Endothelial cell of umbilical vein (primary cell): ENCODE measurements around the gene CARS1. TPM values are rescaled to one million over a fixed set of nuclear protein-coding genes. Genes with fewer than 3 reads are reported as not detected.

Source experiments
- BruUV-seq: library from RNA; stranded (reverse); fragments of 400-500 nt; replicated peaks from 2 replicates; lab custom pipeline; 2021; lab: Mats Ljungman, UMichigan
- CTCF ChIA-PET: fragments of 300-600, 350-600 bp; sonication (Branson Sonifier 250); formaldehyde crosslinking; loops from one replicate; lab custom pipeline; 2021; ENCODE audit warnings: antibody characterized with exemption, inconsistent platforms; lab: Charles Lee
- POLR2A ChIA-PET: fragments of 300-600, 350-600 bp; sonication (Branson Sonifier 250); formaldehyde crosslinking; loops from one replicate; lab custom pipeline; 2021; ENCODE audit warnings: antibody characterized with exemption, inconsistent platforms; lab: Charles Lee
- DNase-seq: peaks from one replicate; pipeline ENCODE4 v3.0.0-alpha.2; 2011; ENCODE audit warnings: low read depth, low spot score
- FAIRE-seq: peaks from 2 replicates; lab custom pipeline; 2011; peaks lifted over from hg19 to GRCh38; lab: Jason Lieb, UNC
- H2AFZ ChIP-seq: 2 replicates; pipeline ENCODE4 v1.6.0; 2012; ENCODE audit warnings: low read depth, low read length, control low read depth, inconsistent platforms
- H3K27ac ChIP-seq: 2 replicates; pipeline ENCODE4 v1.5.1; 2011; ENCODE audit warnings: low read depth, mild to moderate bottlenecking, control low read depth, low read length, moderate library complexity; ENCODE audit not compliant: insufficient read depth
- H3K27me3 ChIP-seq, 2 experiments: 2 replicates each; pipeline versions ENCODE4 v1.6.0 to v1.6.1; 2011; ENCODE audit warnings: low read length in 2 of 2, mixed read lengths in 1 of 2; ENCODE audit not compliant: control insufficient read depth in 2 of 2, insufficient read depth in 2 of 2
- H3K36me3 ChIP-seq, 2 experiments: 2 replicates in 1 of 2; 3 replicates in 1 of 2; pipeline ENCODE4 v1.5.1; 2011; ENCODE audit warnings: low read length in 2 of 2, mild to moderate bottlenecking in 1 of 2, moderate library complexity in 1 of 2; ENCODE audit not compliant: control insufficient read depth in 2 of 2, insufficient read depth in 2 of 2; ENCODE audit errors: extremely low read depth in 1 of 2
- H3K4me1 ChIP-seq: 3 replicates; pipeline ENCODE4 v1.5.1; 2011; ENCODE audit warnings: mild to moderate bottlenecking, low read length; ENCODE audit not compliant: control insufficient read depth, insufficient read depth; ENCODE audit errors: extremely low read depth
- H3K4me2 ChIP-seq: 2 replicates; pipeline ENCODE4 v1.6.1; 2011; ENCODE audit warnings: low read length, control low read depth, mixed read lengths; ENCODE audit not compliant: insufficient read depth
- H3K4me3 ChIP-seq, 3 experiments: fragments of 200-600 bp in 1 of 3; sonication (generic), shearing (Covaris generic) in 1 of 3; replicated peaks in 1 of 3; 2 replicates each; pipeline ENCODE4 v1.5.1; 2011 to 2016; ENCODE audit warnings: control low read depth in 3 of 3, low read length in 3 of 3, mild to moderate bottlenecking in 2 of 3, inconsistent platforms in 1 of 3, low read depth in 1 of 3, moderate library complexity in 1 of 3; ENCODE audit not compliant: insufficient read depth in 1 of 3
- H3K79me2 ChIP-seq: 2 replicates; pipeline ENCODE4 v1.6.0; 2012; ENCODE audit warnings: low read length, inconsistent platforms; ENCODE audit not compliant: control insufficient read depth, insufficient read depth
- H3K9ac ChIP-seq: replicated peaks from 2 replicates; pipeline ENCODE3; 2011; ENCODE audit warnings: low read length, control low read depth; ENCODE audit not compliant: insufficient read depth; ENCODE audit errors: extremely low read depth
- H3K9me1 ChIP-seq: replicated peaks from 3 replicates; pipeline ENCODE4 v1.6.0; 2011; ENCODE audit warnings: mild to moderate bottlenecking, low read length; ENCODE audit not compliant: control insufficient read depth, insufficient read depth; ENCODE audit errors: extremely low read depth
- H3K9me3 ChIP-seq: replicated peaks from 2 replicates; pipeline ENCODE4 v1.5.1; 2012; ENCODE audit warnings: low read length, inconsistent platforms; ENCODE audit not compliant: control insufficient read depth, insufficient read depth
- H4K20me1 ChIP-seq: replicated peaks from 2 replicates; pipeline ENCODE3; 2011; ENCODE audit warnings: mild to moderate bottlenecking, low read length; ENCODE audit not compliant: control insufficient read depth, insufficient read depth; ENCODE audit errors: extremely low read depth
- CTCF ChIP-seq, 2 donors: IDR thresholded peaks; 1 replicate in 1 of 2; 2 replicates in 1 of 2; pipeline ENCODE4 v1.5.1; 2011; ENCODE audit warnings: low read length in 2 of 2, mild to moderate bottlenecking in 2 of 2, moderate library complexity in 2 of 2, control low read depth in 1 of 2, inconsistent platforms in 1 of 2, low read depth in 1 of 2; ENCODE audit not compliant: insufficient read depth in 1 of 2; ENCODE audit errors: extremely low read depth in 1 of 2
- EZH2 ChIP-seq: IDR thresholded peaks from 2 replicates; pipeline ENCODE4 v1.6.1; 2012; ENCODE audit warnings: borderline replicate concordance, low read depth, mild to moderate bottlenecking, moderate library complexity, low read length, inconsistent platforms; ENCODE audit not compliant: severe bottlenecking
- FOS ChIP-seq: IDR thresholded peaks from 2 replicates; pipeline ENCODE4 v1.6.1; 2011; ENCODE audit warnings: mild to moderate bottlenecking, low read length, moderate library complexity, borderline replicate concordance; ENCODE audit not compliant: insufficient read depth
- GATA2 ChIP-seq: IDR thresholded peaks from 2 replicates; pipeline ENCODE4 v1.7.0; 2011; ENCODE audit warnings: low read depth, mild to moderate bottlenecking, moderate library complexity, mixed read lengths, low read length; ENCODE audit not compliant: insufficient read length, insufficient read depth
- JUN ChIP-seq: IDR thresholded peaks from 2 replicates; pipeline ENCODE4 v1.6.1; 2011; ENCODE audit warnings: borderline replicate concordance, low read depth; ENCODE audit not compliant: insufficient read length, insufficient read depth
- MAX ChIP-seq: IDR thresholded peaks from 2 replicates; pipeline ENCODE4 v1.6.1; 2011; ENCODE audit not compliant: insufficient read depth, insufficient read length
- MYC ChIP-seq: IDR thresholded peaks from one replicate; pipeline ENCODE4 v1.6.1; 2011; ENCODE audit warnings: mild to moderate bottlenecking, low read depth, low read length
- POLR2A ChIP-seq: IDR thresholded peaks from 2 replicates; pipeline ENCODE4 v1.6.1; 2012; ENCODE audit warnings: low read depth, mild to moderate bottlenecking, control low read depth, low read length
- POLR2AphosphoS5 ChIP-seq: IDR thresholded peaks from 2 replicates; pipeline ENCODE4 v1.6.1; 2012; ENCODE audit warnings: low read depth, mild to moderate bottlenecking, control low read depth, low read length, moderate library complexity; ENCODE audit not compliant: insufficient read depth
- dilution Hi-C: fragments of 300-500 bp; cut with MboI; formaldehyde crosslinking; loops from one replicate; pipeline ENCODE4 v1.15.0; 2019; ENCODE audit warnings: low sequenced_read_pairs; ENCODE audit not compliant: extremely low pct_ligation_motif_present
- intact Hi-C: fragments of 100-400 bp; cut with micrococcal nuclease; formaldehyde crosslinking; loops from one replicate; pipeline ENCODE4 v1.10.0; 2022
- polyA plus RNA-seq, 4 experiments: library from polyadenylated mRNA; depleted of rRNA in 3 of 4; stranded (reverse) in 3 of 4; unstranded in 1 of 4; fragments of >200 nt; gene quantifications; 2 replicates each; pipeline versions ENCODE4 v1.2.1 to v1.2.3, GENCODE V29; 2011 to 2012; ENCODE audit warnings: missing spikeins in 1 of 4
- total RNA-seq: library from RNA; stranded (reverse); gene quantifications from 2 replicates; pipeline ENCODE4 v1.2.3, GENCODE V29; 2021

CARS1 gene
- total and polyA plus RNA-seq, 2 donors (not counting 3 experiments of a cell fraction or from before 2014, with no cell fraction given), result 43.5 to 66.2 TPM

DNA sequence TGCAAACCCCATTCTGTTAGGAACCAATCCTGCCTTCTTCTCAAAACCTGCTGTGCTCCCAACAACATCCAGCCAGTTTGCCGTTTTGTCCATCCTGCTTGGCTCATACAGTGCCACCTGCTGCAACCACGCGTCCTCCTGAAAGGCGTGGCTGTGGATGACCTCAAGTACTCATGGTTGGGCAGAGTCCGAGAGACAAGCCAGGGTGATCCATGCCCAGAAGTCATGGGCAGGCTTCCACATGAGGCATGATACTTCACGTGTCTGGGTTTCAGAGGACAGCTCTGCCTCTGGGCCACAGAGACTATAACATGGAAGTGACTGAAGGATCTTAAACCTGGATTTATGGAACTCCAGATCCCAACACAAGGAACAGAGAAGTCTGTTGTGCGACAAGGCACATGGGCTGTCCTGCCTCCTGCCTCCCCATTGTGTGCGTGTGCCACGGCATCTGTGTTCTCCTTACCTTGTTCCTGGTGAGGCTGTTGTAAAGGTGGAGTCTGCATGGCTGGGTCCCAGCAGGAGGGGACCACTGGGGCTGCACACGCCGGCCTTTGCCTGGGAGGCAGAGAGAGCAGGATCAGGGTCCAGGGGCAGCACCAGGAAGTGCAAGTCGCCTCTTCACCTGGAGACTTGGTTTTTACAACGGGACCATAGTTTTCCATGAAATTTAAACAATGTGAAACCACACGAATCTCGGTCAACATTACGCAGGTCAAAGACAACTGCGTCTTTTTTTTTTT, 15.4 kb downstream of the CARS1 start:
- Histone ChIP-seq H3K4me1 (peaks cover 7% of the 10 kb centered on the region), H3K36me3 (peaks cover 7 to 22% of the 10 kb centered on the region in 2 experiments), H3K9me1 (no peaks in the 10 kb centered on the region), H3K27ac (no peak overlapping the region), H3K4me2 (no peak overlapping the region), H3K9ac (no peak overlapping the region), H4K20me1 (no peaks in the 10 kb centered on the region), H3K9me3 (no peaks in the 10 kb centered on the region), H3K27me3 (no peaks in the 10 kb centered on the region), H2AFZ (no peak overlapping the region), H3K79me2 (peaks cover 40% of the 10 kb centered on the region), H3K4me3 (no peak overlapping the region)
- intact Hi-C loops (no loop called here), dilution Hi-C loops (no loop called here)
- TF ChIP-seq EZH2, result no peak
- no peak for TF ChIP-seq MAX
- no peak for TF ChIP-seq JUN
- TF ChIP-seq POLR2AphosphoS5, result no peak
- TF ChIP-seq MYC, result no peak
- no peak for TF ChIP-seq CTCF (IDR thresholded peaks at IDR 0.05; ENCODE audit: extremely low read depth in 1 of 2, insufficient read depth in 1 of 2, low read depth in 1 of 2, low read length in 2 of 2)
- no peak for TF ChIP-seq POLR2A
- no peak for TF ChIP-seq FOS
- TF ChIP-seq GATA2, result no peak
- FAIRE-seq (no peak), DNase-seq (no peak)
- no TSS peak for BruUV-seq
- ChIA-PET CTCF (interaction anchor here (6.8 kb wide), 1 partner anchor 49 kb away, joined by 183 read pairs; no protein-coding TSS in a partner anchor), POLR2A (no interaction called here)
